Parathyroid adenoma (tissue), 2 donors: Measurements from ENCODE around the gene MAD1L1.

Experiments
- H2AFZ ChIP-seq: fragments of 300-600 bp; sonication (generic); one replicate; pipeline ENCODE4 v1.7.0; 2017; ENCODE audit warnings: antibody characterized with exemption, mild to moderate bottlenecking
- H3K27ac ChIP-seq: fragments of 300-600 bp; sonication (generic); one replicate; pipeline ENCODE4 v1.7.0; 2017
- H3K27me3 ChIP-seq: fragments of 300-600 bp; sonication (generic); one replicate; pipeline ENCODE4 v1.7.0; 2017; ENCODE audit warnings: low read length; ENCODE audit not compliant: control insufficient read depth, insufficient read depth
- H3K36me3 ChIP-seq: fragments of 300-600 bp; sonication (generic); one replicate; pipeline ENCODE4 v1.7.0; 2017; ENCODE audit warnings: low read length; ENCODE audit not compliant: control insufficient read depth, insufficient read depth
- H3K4me1 ChIP-seq: fragments of 300-600 bp; sonication (generic); one replicate; pipeline ENCODE4 v1.7.0; 2017; ENCODE audit warnings: control low read depth
- H3K4me2 ChIP-seq: fragments of 300-600 bp; sonication (generic); one replicate; pipeline ENCODE4 v1.7.0; 2017; ENCODE audit warnings: low read length
- H3K4me3 ChIP-seq: fragments of 300-600 bp; sonication (generic); one replicate; pipeline ENCODE4 v1.7.0; 2017; ENCODE audit warnings: low read depth, low read length
- H3K79me2 ChIP-seq: fragments of 300-600 bp; sonication (generic); one replicate; pipeline ENCODE4 v1.7.0; 2017; ENCODE audit warnings: control low read depth
- H3K9ac ChIP-seq: fragments of 300-600 bp; sonication (generic); one replicate; pipeline ENCODE4 v1.7.0; 2017; ENCODE audit warnings: mild to moderate bottlenecking
- H3K9me3 ChIP-seq: fragments of 300-600 bp; sonication (generic); one replicate; pipeline ENCODE4 v1.7.0; 2017; ENCODE audit warnings: low read length; ENCODE audit not compliant: control insufficient read depth
- CTCF ChIP-seq: fragments of 300-600 bp; sonication (generic); IDR thresholded peaks from one replicate; pipeline ENCODE4 v1.7.0; 2017; ENCODE audit warnings: antibody characterized with exemption, mild to moderate bottlenecking
- donor health status: primary hyperparathyroidism.

The MAD1L1 gene

GRCh38 chr7:1815051-1815481 is 417.7 kb downstream of the MAD1L1 start:
- Histone ChIP-seq H3K79me2 (no peaks in the 10 kb centered on the region), H3K27me3 (no peaks in the 10 kb centered on the region), H3K4me3 (no peak overlapping the region), H3K4me1 (no peaks in the 10 kb centered on the region), H2AFZ (no peak overlapping the region), H3K36me3 (no peaks in the 10 kb centered on the region), H3K4me2 (no peak overlapping the region), H3K9ac (no peak overlapping the region), H3K9me3 (no peaks in the 10 kb centered on the region), H3K27ac (no peak overlapping the region)
- no peak for TF ChIP-seq CTCF

GRCh38 chr7:1814089-1814811 is 418.5 kb downstream of the MAD1L1 start:
- Histone ChIP-seq H3K4me2 (no peak overlapping the region), H3K27ac (no peak overlapping the region), H3K36me3 (no peaks in the 10 kb centered on the region), H2AFZ (no peak overlapping the region), H3K4me3 (no peak overlapping the region), H3K9ac (no peak overlapping the region), H3K27me3 (no peaks in the 10 kb centered on the region), H3K4me1 (no peaks in the 10 kb centered on the region), H3K9me3 (no peaks in the 10 kb centered on the region), H3K79me2 (no peaks in the 10 kb centered on the region)
- no peak for TF ChIP-seq CTCF

GRCh38 chr7:1813394-1814088 is 419.2 kb downstream of the MAD1L1 start:
- no peaks in the 10 kb centered on the region for H3K27me3 ChIP-seq
- H3K4me1 ChIP-seq = no peaks in the 10 kb centered on the region
- H3K27ac ChIP-seq = no peak overlapping the region
- H3K4me3 ChIP-seq = no peak overlapping the region
- H2AFZ ChIP-seq = no peak overlapping the region
- no peaks in the 10 kb centered on the region for H3K36me3 ChIP-seq
- H3K9ac ChIP-seq = no peak overlapping the region
- no peaks in the 10 kb centered on the region for H3K9me3 ChIP-seq
- no peaks in the 10 kb centered on the region for H3K79me2 ChIP-seq
- H3K4me2 ChIP-seq = no peak overlapping the region
- no peak for TF ChIP-seq CTCF

GRCh38 chr7:1812509-1813393 is 420.0 kb downstream of the MAD1L1 start:
- Histone ChIP-seq H2AFZ (no peak overlapping the region), H3K36me3 (no peaks in the 10 kb centered on the region), H3K9ac (no peak overlapping the region), H3K4me3 (no peak overlapping the region), H3K4me1 (no peaks in the 10 kb centered on the region), H3K27me3 (no peaks in the 10 kb centered on the region), H3K9me3 (no peaks in the 10 kb centered on the region), H3K27ac (no peak overlapping the region), H3K4me2 (no peak overlapping the region), H3K79me2 (no peaks in the 10 kb centered on the region)
- TF ChIP-seq CTCF = no peak
